GM10847 (cell line): ENCODE data around the gene CRISP3.

Experiments
- POLR2A ChIP-seq: IDR thresholded peaks from 2 replicates; pipeline ENCODE4 v1.6.1; 2011; ENCODE audit not compliant: insufficient read length; ENCODE audit errors: extremely low read depth

The CRISP3 gene

GRCh38 chr6:49744259-49744658 is at the start of gene CRISP3:
Gene CRISP3, minus strand, starts transcription at chr6:49744388. Its CDS starts 21 bp downstream, at chr6:49744367.
- TF ChIP-seq POLR2A = no peak

GRCh38 chr6:49790341-49790740 is 46.2 kb upstream of the CRISP3 start:
- no peak for TF ChIP-seq POLR2A

- no peak for TF ChIP-seq POLR2A
These were observed 43.0 kb upstream of the CRISP3 start, which contains the start of gene PGK2 for GRCh38 chr6:49787176-49787575. Gene PGK2, minus strand, starts transcription at chr6:49787285. Its CDS starts 98 bp downstream, at chr6:49787187.

GRCh38 chr6:49784272-49784671 is 40.1 kb upstream of the CRISP3 start:
- no peak for TF ChIP-seq POLR2A

GRCh38 chr6:49782725-49783124 is 38.5 kb upstream of the CRISP3 start:
- no peak for TF ChIP-seq POLR2A

- no peak for TF ChIP-seq POLR2A
These were observed 38.1 kb upstream of the CRISP3 start for GRCh38 chr6:49782293-49782692.

GRCh38 chr6:49776444-49776843 is 32.3 kb upstream of the CRISP3 start:
- no peak for TF ChIP-seq POLR2A

- TF ChIP-seq POLR2A = no peak
These were observed 30.9 kb upstream of the CRISP3 start for GRCh38 chr6:49775043-49775442.

- no peak for TF ChIP-seq POLR2A
These were observed 28.1 kb upstream of the CRISP3 start for GRCh38 chr6:49772285-49772684.

- TF ChIP-seq POLR2A = no peak
These were observed 22.6 kb upstream of the CRISP3 start for GRCh38 chr6:49766762-49767161.

GRCh38 chr6:49764571-49765236 is 20.5 kb upstream of the CRISP3 start:
- TF ChIP-seq POLR2A = no peak

- no peak for TF ChIP-seq POLR2A
These were observed 759 bp downstream of the CRISP3 start for GRCh38 chr6:49743429-49743828.

GRCh38 chr6:49739423-49739822 is 4.8 kb downstream of the CRISP3 start:
- TF ChIP-seq POLR2A = no peak

GRCh38 chr6:49736017-49736508 is 8.1 kb downstream of the CRISP3 start:
- TF ChIP-seq POLR2A = no peak

GRCh38 chr6:49733680-49734079 is 10.5 kb downstream of the CRISP3 start:
- TF ChIP-seq POLR2A = no peak

- no peak for TF ChIP-seq POLR2A
These were observed 11.4 kb downstream of the CRISP3 start for GRCh38 chr6:49732781-49733180.

GRCh38 chr6:49730251-49730650 is 13.9 kb downstream of the CRISP3 start:
- no peak for TF ChIP-seq POLR2A
